ENCODE measurements around the gene MAN1C1.

GRCh38 chr1:25682059-25682601 lies 65.5 kb downstream of the MAN1C1 start:
- TF ChIP-seq CTCF (IDR thresholded peaks at IDR 0.05; ENCODE audit: borderline replicate concordance, extremely low read depth, low read length, poor library complexity, severe bottlenecking) (no peak), EZH2 (IDR thresholded peaks at IDR 0.05; ENCODE audit: borderline replicate concordance, low read depth, low read length, severe bottlenecking) (no peak)
